K562 (cell line): ENCODE data around the gene DNMT3A. TPM values are rescaled to one million over a fixed set of nuclear protein-coding genes. Genes with fewer than 3 reads are reported as not detected.

Experiments
- ATAC-seq: fragments of 200-7000 bp; cut with Tn5 transposase; 3 replicates; pipeline ENCODE4 v1.9.1; 2020; ENCODE audit warnings: moderate library complexity
- BruUV-seq: library from RNA; stranded (reverse); fragments of 400-500 nt; replicated peaks from 2 replicates; lab custom pipeline; 2021; lab: Mats Ljungman, UMichigan
- CTCF ChIA-PET: fragments of 300-600 bp; formaldehyde crosslinking; extraction: SDS; loops from one replicate; lab custom pipeline; 2021; ENCODE audit warnings: low intra/inter-chr PET ratio; lab: Yijun Ruan, JAX
- POLR2A ChIA-PET: fragments of 300-600, 350-650 bp; sonication (Branson Sonifier 250); formaldehyde crosslinking; extraction: SDS; loops from one replicate; lab custom pipeline; 2021; ENCODE audit warnings: antibody characterized with exemption, inconsistent platforms; lab: Yijun Ruan, JAX
- DNase-seq, 4 experiments: peaks; one replicate each; pipeline versions ENCODE4 v3.0.0 to v3.0.0-alpha.2; 2011 to 2018; ENCODE audit warnings: low spot score in 3 of 4, mixed read lengths in 3 of 4; ENCODE audit errors: extremely low read depth in 1 of 4
- FAIRE-seq: peaks from 2 replicates; lab custom pipeline; 2011; peaks lifted over from hg19 to GRCh38; lab: Jason Lieb, UNC
- H2AFZ ChIP-seq: 2 replicates; pipeline ENCODE4 v1.6.0; 2011; ENCODE audit warnings: low read depth, low read length, control low read depth, inconsistent platforms
- H3K27ac ChIP-seq: fragments of 200-600 bp; 3 replicates; pipeline ENCODE4 v1.8.0; 2011; ENCODE audit warnings: low read depth, mild to moderate bottlenecking, control low read depth, inconsistent platforms, low read length, moderate library complexity, mixed read lengths; ENCODE audit errors: extremely low read depth
- H3K27me3 ChIP-seq, 2 experiments: fragments of 300-600 bp in 1 of 2; 2 replicates in 1 of 2; 3 replicates in 1 of 2; pipeline versions ENCODE4 v1.6.0 to v1.8.0; 2011; ENCODE audit warnings: inconsistent platforms in 2 of 2, low read length in 2 of 2, mild to moderate bottlenecking in 1 of 2, mixed read lengths in 1 of 2, moderate library complexity in 1 of 2; ENCODE audit not compliant: control insufficient read depth in 2 of 2, insufficient read depth in 2 of 2
- H3K36me3 ChIP-seq: fragments of 300-600 bp; 3 replicates; pipeline ENCODE4 v1.8.0; 2011; ENCODE audit warnings: mild to moderate bottlenecking, low read length, inconsistent platforms; ENCODE audit not compliant: control insufficient read depth, insufficient read depth
- H3K4me1 ChIP-seq, 2 experiments: fragments of 200-600 bp in 1 of 2; replicated peaks in 1 of 2; 2 replicates in 1 of 2; 3 replicates in 1 of 2; pipeline versions ENCODE4 v1.5.1 to v1.8.0; 2011; ENCODE audit warnings: inconsistent platforms in 2 of 2, low read length in 2 of 2, mild to moderate bottlenecking in 1 of 2, mixed read lengths in 1 of 2, moderate library complexity in 1 of 2; ENCODE audit not compliant: control insufficient read depth in 2 of 2, insufficient read depth in 2 of 2
- H3K4me2 ChIP-seq: 2 replicates; pipeline ENCODE4 v1.6.1; 2011; ENCODE audit warnings: low read length, control low read depth, inconsistent platforms, mixed read lengths; ENCODE audit not compliant: insufficient read depth
- H3K4me3 ChIP-seq: fragments of 200-600 bp; sonication (generic), shearing (Covaris generic); 2 replicates; pipeline ENCODE4 v1.5.1; 2016; ENCODE audit warnings: control low read depth, inconsistent platforms
- H3K79me2 ChIP-seq: fragments of 200-600 bp; 3 replicates; pipeline ENCODE4 v1.8.0; 2011; ENCODE audit warnings: low read length, inconsistent platforms; ENCODE audit not compliant: control insufficient read depth, insufficient read depth
- H3K9ac ChIP-seq, 2 experiments: 2 replicates each; pipeline versions ENCODE4 v1.6.0 to v1.6.1; 2011; ENCODE audit warnings: low read depth in 2 of 2, low read length in 2 of 2, control low read depth in 1 of 2, inconsistent platforms in 1 of 2, mild to moderate bottlenecking in 1 of 2, mixed read lengths in 1 of 2; ENCODE audit not compliant: insufficient read depth in 1 of 2
- H3K9me1 ChIP-seq: one replicate; pipeline ENCODE4 v1.6.0; 2011; ENCODE audit warnings: inconsistent platforms, mild to moderate bottlenecking, low read length, moderate library complexity; ENCODE audit not compliant: control insufficient read depth, insufficient read depth
- H3K9me3 ChIP-seq: replicated peaks from 2 replicates; pipeline ENCODE4 v1.5.1; 2011; ENCODE audit warnings: low read depth, low read length, inconsistent platforms; ENCODE audit not compliant: control insufficient read depth, insufficient read depth
- H4K20me1 ChIP-seq: replicated peaks from 2 replicates; pipeline ENCODE4 v1.6.1; 2011; ENCODE audit warnings: low read length, inconsistent platforms, mixed read lengths; ENCODE audit not compliant: control insufficient read depth, insufficient read depth
- ILF3 ChIP-seq: fragments of 450-650 bp; IDR thresholded peaks from 2 replicates; pipeline ENCODE4 v1.6.1; 2018; ENCODE audit warnings: antibody characterized with exemption, mild to moderate bottlenecking, moderate library complexity, borderline replicate concordance
- SREBF1 ChIP-seq: fragments of 150-350 bp; IDR thresholded peaks from 2 replicates; pipeline ENCODE4 v1.6.1; 2014; ENCODE audit warnings: antibody characterized with exemption, low read depth, low read length, borderline replicate concordance
- ZEB2 ChIP-seq: fragments of 450-650 bp; IDR thresholded peaks from 2 replicates; pipeline ENCODE4 v1.6.1; 2016
- WGBS: fragments of 100-300 bp; shearing (Covaris generic); methylation state at CpG from one replicate; pipeline ENCODE4 v1.1.6; 2016; ENCODE audit warnings: low coverage, mixed read lengths; ENCODE audit not compliant: insufficient coverage; ENCODE audit errors: missing lambda C conversion rate; 5-methylcytosine and 5-hydroxymethylcytosine counted together
- in situ Hi-C: fragments of 300-500 bp; cut with MboI; formaldehyde crosslinking; loops from 4 replicates; pipeline ENCODE4 v1.15.0; 2018; ENCODE audit warnings: inconsistent platforms, mixed read lengths
- intact Hi-C: fragments of 100-400 bp; cut with micrococcal nuclease; formaldehyde crosslinking; loops from 2 replicates; pipeline ENCODE4 v1.14.2; 2022
- polyA plus RNA-seq, 8 experiments: library from polyadenylated mRNA; depleted of rRNA in 4 of 8; stranded (reverse) in 5 of 8; unstranded in 3 of 8; fragments of >200 nt; fragmentation: Nextera tagmentation in 2 of 8; fragmentation: Illumina TruSeq in 1 of 8; extraction: Ambion mirVana in 2 of 8; extraction: Trizol in 1 of 8; gene quantifications; 2 replicates each; pipeline versions ENCODE4 v1.2.1 to v1.2.3, GENCODE V29; 2011 to 2014; ENCODE audit warnings: inconsistent platforms in 1 of 8, missing spikeins in 1 of 8
- total RNA-seq, 7 experiments: library from RNA; depleted of rRNA in 6 of 7; stranded (reverse); fragments of >200 nt in 6 of 7; fragmentation: Illumina TruSeq in 2 of 7; extraction: Trizol in 2 of 7; gene quantifications; 2 replicates each; pipeline versions ENCODE4 v1.2.1 to v1.2.3, GENCODE V29; 2011 to 2021; ENCODE audit warnings: low replicate concordance in 1 of 7

The DNMT3A gene
- total and polyA plus RNA-seq, 9 of the 15 experiments (the other 6 are each of a cell fraction or from before 2014, with no cell fraction given): 3.0 to 16.0 (median 6.1) TPM

GRCh38 chr2:25373269-25373981, 31.7 kb upstream of the DNMT3A start:
- Histone ChIP-seq H3K36me3 (no peaks in the 10 kb centered on the region), H3K27ac (no peak overlapping the region), H3K9ac (peak overlapping the region in 1 of 2 experiments; percentile 26; a peak in 1 of 4 replicates), H4K20me1 (peaks cover 5% of the 10 kb centered on the region; the same call in 1 of the 2 replicates), H3K27me3 (peaks cover 10 to 77% of the 10 kb centered on the region in 2 experiments; a peak in 3 of 5 replicates), H2AFZ (no peak overlapping the region), H3K9me1 (peaks cover 3% of the 10 kb centered on the region), H3K4me2 (no peak overlapping the region), H3K9me3 (no peaks in the 10 kb centered on the region), H3K4me1 (peaks cover 6 to 10% of the 10 kb centered on the region in 2 experiments; a peak in 3 of 5 replicates), H3K4me3 (no peak overlapping the region), H3K79me2 (no peaks in the 10 kb centered on the region)
- TF ChIP-seq SREBF1 (no peak), ZEB2 (no peak), ILF3 (no peak)
- 10% methylated on average over 16 of the region's 20 CpGs for WGBS
- CTCF ChIA-PET: no interaction called here
- no peak for ATAC-seq
- POLR2A ChIA-PET: interaction anchor here (1.0 kb wide), 1 partner anchor 8 kb away, joined by 3 read pairs; no protein-coding TSS in a partner anchor
- in situ Hi-C loops (no loop called here), intact Hi-C loops (loop anchor here (10.0 kb wide), 1 partner anchor 209 kb away; the partner anchor contains the start of gene POMC)
- BruUV-seq: no TSS peak
- no peak for FAIRE-seq
- no peak for DNase-seq
